H1 (cell line): Measurements from ENCODE around the gene ANKRD31. TPM values are rescaled to one million over a fixed set of nuclear protein-coding genes. Genes with fewer than 3 reads are reported as not detected.
"Not testable (repeated sequence)": the region's sequence is repeated elsewhere in the genome, so short reads cannot be mapped to it uniquely, and the experiment has no call there.

ENCODE experiments used
- CTCF ChIA-PET: fragments of 300-600 bp; sonication (Branson Sonifier 250); formaldehyde crosslinking; loops from one replicate; lab custom pipeline; 2021; ENCODE audit not compliant: partially characterized antibody; lab: Charles Lee
- POLR2A ChIA-PET: fragments of 300-600 bp; sonication (Branson Sonifier 250); formaldehyde crosslinking; loops from one replicate; lab custom pipeline; 2021; ENCODE audit warnings: inconsistent platforms; ENCODE audit not compliant: partially characterized antibody; lab: Charles Lee
- DNase-seq, 2 experiments: peaks; one replicate each; pipeline versions ENCODE4 v3.0.0 to v3.0.0-alpha.2; 2010 to 2022; ENCODE audit warnings: low spot score in 2 of 2, low read depth in 1 of 2, mixed read lengths in 1 of 2
- FAIRE-seq: peaks from 2 replicates; lab custom pipeline; 2011; peaks lifted over from hg19 to GRCh38; lab: Jason Lieb, UNC
- H2AFZ ChIP-seq: 2 replicates; pipeline ENCODE4 v1.8.1; 2012; ENCODE audit warnings: low read length, inconsistent platforms
- H2AK5ac ChIP-seq: 2 replicates; pipeline ENCODE4 v1.6.1; 2013; ENCODE audit warnings: low read depth, low read length
- H2BK120ac ChIP-seq: replicated peaks from 2 replicates; pipeline ENCODE3; 2013; ENCODE audit warnings: low read depth, low read length, inconsistent platforms
- H2BK12ac ChIP-seq: 2 replicates; pipeline ENCODE4 v1.6.1; 2013; ENCODE audit warnings: low read depth, low read length
- H2BK15ac ChIP-seq: 2 replicates; pipeline ENCODE4 v1.6.1; 2013; ENCODE audit warnings: low read length
- H2BK20ac ChIP-seq: 2 replicates; pipeline ENCODE4 v1.6.1; 2013; ENCODE audit warnings: low read length
- H2BK5ac ChIP-seq: 2 replicates; pipeline ENCODE4 v1.6.1; 2013; ENCODE audit warnings: low read depth, low read length
- H3K14ac ChIP-seq: 2 replicates; pipeline ENCODE4 v1.6.1; 2013; ENCODE audit warnings: inconsistent platforms; ENCODE audit not compliant: insufficient read length
- H3K18ac ChIP-seq: 2 replicates; pipeline ENCODE4 v1.6.1; 2013; ENCODE audit warnings: low read length; ENCODE audit errors: extremely low read depth
- H3K23ac ChIP-seq: 2 replicates; pipeline ENCODE4 v1.6.1; 2013; ENCODE audit warnings: inconsistent platforms; ENCODE audit not compliant: insufficient read length
- H3K23me2 ChIP-seq: 2 replicates; pipeline ENCODE4 v1.6.1; 2013; ENCODE audit warnings: low read depth, low read length
- H3K27ac ChIP-seq: 2 replicates; pipeline ENCODE4 v1.6.1; 2011; ENCODE audit warnings: low read depth, low read length, inconsistent platforms
- H3K27me3 ChIP-seq, 4 experiments: replicated peaks in 1 of 4; 1 replicate in 1 of 4; 2 replicates in 3 of 4; pipeline versions ENCODE4 v1.6.1 to v1.8.1; 2011 to 2013; ENCODE audit warnings: low read length in 3 of 4, mild to moderate bottlenecking in 3 of 4, inconsistent platforms in 2 of 4, mixed read lengths in 2 of 4, moderate library complexity in 1 of 4; ENCODE audit not compliant: control insufficient read depth in 3 of 4, insufficient read depth in 3 of 4; ENCODE audit errors: extremely low read depth in 1 of 4
- H3K36me3 ChIP-seq, 4 experiments: 2 replicates each; pipeline versions ENCODE4 v1.6.1 to v1.8.1; 2011 to 2013; ENCODE audit warnings: mild to moderate bottlenecking in 4 of 4, low read length in 3 of 4, moderate library complexity in 2 of 4, control low read depth in 1 of 4, inconsistent platforms in 1 of 4; ENCODE audit not compliant: insufficient read depth in 4 of 4, control insufficient read depth in 2 of 4
- H3K4ac ChIP-seq: replicated peaks from 2 replicates; pipeline ENCODE3; 2013; ENCODE audit warnings: low read length, low read depth, mixed read lengths, inconsistent platforms; ENCODE audit not compliant: insufficient read length
- H3K4me1 ChIP-seq, 4 experiments: replicated peaks in 1 of 4; 1 replicate in 1 of 4; 2 replicates in 3 of 4; pipeline versions ENCODE4 v1.6.1 to v1.8.1; 2011 to 2013; ENCODE audit warnings: low read length in 3 of 4, inconsistent platforms in 2 of 4, mixed read lengths in 1 of 4; ENCODE audit not compliant: insufficient read depth in 4 of 4, control insufficient read depth in 3 of 4
- H3K4me2 ChIP-seq, 2 experiments: 2 replicates each; pipeline versions ENCODE4 v1.6.1 to v1.8.1; 2011 to 2013; ENCODE audit warnings: low read depth in 2 of 2, low read length in 2 of 2, control low read depth in 1 of 2, inconsistent platforms in 1 of 2, mild to moderate bottlenecking in 1 of 2; ENCODE audit not compliant: insufficient read depth in 1 of 2
- H3K4me3 ChIP-seq, 4 experiments: fragments of 200-600, 300-600 bp in 1 of 4; sonication (generic), shearing (Covaris generic), sonication (Bioruptor Twin) in 1 of 4; 2 replicates each; pipeline versions ENCODE4 v1.5.1 to v1.8.1; 2011 to 2016; ENCODE audit warnings: low read length in 4 of 4, low read depth in 3 of 4, control low read depth in 2 of 4, inconsistent platforms in 2 of 4, mild to moderate bottlenecking in 2 of 4, mixed read lengths in 1 of 4, moderate library complexity in 1 of 4; ENCODE audit not compliant: insufficient read depth in 2 of 4; ENCODE audit errors: extremely low read depth in 1 of 4
- H3K56ac ChIP-seq: replicated peaks from 2 replicates; pipeline ENCODE3; 2013; ENCODE audit warnings: low read depth, mild to moderate bottlenecking, mixed read lengths, low read length, inconsistent platforms; ENCODE audit not compliant: insufficient read length
- H3K79me1 ChIP-seq: 2 replicates; pipeline ENCODE4 v1.6.1; 2013; ENCODE audit warnings: low read depth, low read length, control low read depth
- H3K79me2 ChIP-seq, 2 experiments: 2 replicates each; pipeline versions ENCODE4 v1.6.1 to v1.8.1; 2012 to 2013; ENCODE audit warnings: low read length in 2 of 2, mild to moderate bottlenecking in 2 of 2, inconsistent platforms in 1 of 2; ENCODE audit not compliant: insufficient read depth in 2 of 2, control insufficient read depth in 1 of 2
- H3K9ac ChIP-seq, 4 experiments: replicated peaks in 1 of 4; 1 replicate in 1 of 4; 2 replicates in 3 of 4; pipeline versions ENCODE4 v1.6.1 to v1.8.1; 2011 to 2013; ENCODE audit warnings: low read depth in 3 of 4, low read length in 3 of 4, control low read depth in 2 of 4, mild to moderate bottlenecking in 2 of 4, moderate library complexity in 2 of 4, inconsistent platforms in 1 of 4; ENCODE audit errors: extremely low read depth in 1 of 4
- H3K9me3 ChIP-seq, 2 experiments: 2 replicates each; pipeline versions ENCODE4 v1.6.1 to v1.8.1; 2012 to 2013; ENCODE audit warnings: mild to moderate bottlenecking in 2 of 2, moderate library complexity in 2 of 2, control low read depth in 1 of 2, inconsistent platforms in 1 of 2, low read depth in 1 of 2, low read length in 1 of 2, mixed read lengths in 1 of 2; ENCODE audit not compliant: insufficient read depth in 2 of 2
- H4K20me1 ChIP-seq, 2 experiments: replicated peaks in 1 of 2; 2 replicates each; pipeline versions ENCODE3 to v1.8.1; 2011 to 2013; ENCODE audit warnings: inconsistent platforms in 2 of 2, low read length in 2 of 2, mild to moderate bottlenecking in 1 of 2; ENCODE audit not compliant: insufficient read depth in 2 of 2, control insufficient read depth in 1 of 2
- H4K5ac ChIP-seq: 2 replicates; pipeline ENCODE4 v1.6.1; 2013; ENCODE audit warnings: low read length, low read depth, mixed read lengths, inconsistent platforms; ENCODE audit not compliant: insufficient read length
- H4K8ac ChIP-seq: 2 replicates; pipeline ENCODE4 v1.8.0; 2013; ENCODE audit warnings: mild to moderate bottlenecking, moderate library complexity, low read length, inconsistent platforms; ENCODE audit not compliant: insufficient read depth; ENCODE audit errors: extremely low read depth
- H4K91ac ChIP-seq: replicated peaks from 2 replicates; pipeline ENCODE3; 2013; ENCODE audit warnings: low read length, mixed read lengths, inconsistent platforms; ENCODE audit not compliant: insufficient read length
- GABPA ChIP-seq: IDR thresholded peaks from 2 replicates; pipeline ENCODE4 v1.6.1; 2011; ENCODE audit warnings: mild to moderate bottlenecking, low read length, moderate library complexity, borderline replicate concordance; ENCODE audit not compliant: insufficient read depth
- WGBS, 2 experiments: shearing (Covaris generic) in 1 of 2; methylation state at CpG; one replicate each; pipeline versions ENCODE4 v1.1.6 to v1.1.7; 2013 to 2015; ENCODE audit warnings: low lambda C conversion rate in 2 of 2, mixed read lengths in 2 of 2, inconsistent platforms in 1 of 2, low coverage in 1 of 2, missing lambda C conversion rate in 1 of 2; ENCODE audit not compliant: insufficient replicate concordance in 2 of 2, insufficient coverage in 1 of 2, insufficient read length in 1 of 2; ENCODE audit errors: extremely low coverage in 1 of 2, missing lambda C conversion rate in 1 of 2; 5-methylcytosine and 5-hydroxymethylcytosine counted together
- polyA plus RNA-seq, 7 experiments: library from polyadenylated mRNA; depleted of rRNA in 3 of 7; stranded (reverse) in 5 of 7; unstranded in 2 of 7; fragments of >200 nt in 5 of 7; fragments of 200-250 nt in 2 of 7; gene quantifications; 1 replicate in 5 of 7; 2 replicates in 1 of 7; 4 replicates in 1 of 7; pipeline versions ENCODE4 v1.2.1 to v1.2.3, GENCODE V29; 2011 to 2013; ENCODE audit warnings: missing spikeins in 2 of 7, mixed read lengths in 2 of 7
- total RNA-seq: library from RNA; stranded (reverse); fragmentation: NEBNext Ultra II Directional; extraction: Animal tissue kit (Norgen Biotek cat#: 25700); gene quantifications from 2 replicates; pipeline ENCODE4 v1.2.1, GENCODE V29; 2021

The ANKRD31 gene
- total and polyA plus RNA-seq, 2 of the 8 experiments (the other 6 are each of a cell fraction or from before 2014, with no cell fraction given), result 0.05 to 0.06 TPM

- TF ChIP-seq GABPA, result no peak
- TF ChIP-seq, all 59 proteins: peak for 0
- Histone ChIP-seq H3K9ac (no peak overlapping the region), H2AK5ac (no peak overlapping the region), H2BK12ac (no peak overlapping the region), H2BK5ac (no peak overlapping the region), H4K91ac (no peak overlapping the region), H3K4me3 (no peak overlapping the region), H3K56ac (no peak overlapping the region), H4K5ac (no peak overlapping the region), H2BK20ac (no peak overlapping the region), H2AFZ (no peak overlapping the region), H3K36me3 (no peaks in the 10 kb centered on the region), H3K18ac (no peak overlapping the region), H4K20me1 (no peaks in the 10 kb centered on the region), H3K23ac (no peak overlapping the region), H2BK120ac (no peak overlapping the region), H3K23me2 (no peaks in the 10 kb centered on the region), H2BK15ac (no peak overlapping the region), H3K9me3 (no peaks in the 10 kb centered on the region), H3K27ac (no peak overlapping the region), H3K27me3 (no peaks in the 10 kb centered on the region), H3K79me2 (no peaks in the 10 kb centered on the region), H4K8ac (no peak overlapping the region), H3K4me2 (no peak overlapping the region), H3K4me1 (no peaks in the 10 kb centered on the region), H3K4ac (no peak overlapping the region), H3K79me1 (no peaks in the 10 kb centered on the region), H3K14ac (no peak overlapping the region)
- ChIA-PET POLR2A (no interaction called here), CTCF (no interaction called here)
- DNase-seq (no peak), FAIRE-seq (no peak)
- WGBS, 2 experiments, result 95% methylated on average over 1 of the region's 1 CpG; no CpG with 5 or more reads in 1 of the 2 experiments
Observed at GRCh38 chr5:75185763-75186162, 50.9 kb downstream of the ANKRD31 start.

DNA sequence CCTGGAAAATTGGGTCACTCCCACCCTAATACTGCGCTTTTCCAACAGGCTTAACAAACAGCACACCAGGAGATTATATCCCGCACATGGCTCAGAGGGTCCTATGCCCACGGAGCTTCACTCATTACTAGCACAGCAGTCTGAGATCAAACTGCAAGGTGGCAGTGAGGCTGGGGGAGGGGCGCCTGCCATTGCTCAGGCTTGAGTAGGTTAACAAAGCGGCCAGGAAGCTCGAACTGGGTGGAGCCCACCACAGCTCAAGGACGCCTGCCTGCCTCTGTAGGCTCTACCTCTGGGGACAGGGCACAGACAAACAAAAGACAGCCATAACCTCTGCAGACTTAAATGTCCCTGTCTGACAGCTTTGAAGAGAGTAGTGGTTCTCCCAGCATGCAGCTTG, 60.7 kb downstream of the ANKRD31 start:
- H4K8ac ChIP-seq, H2BK15ac ChIP-seq, DNase-seq, H4K91ac ChIP-seq, H2BK20ac ChIP-seq, H3K9me3 ChIP-seq, H3K79me1 ChIP-seq, H3K4me2 ChIP-seq, H3K56ac ChIP-seq, H3K79me2 ChIP-seq, H4K5ac ChIP-seq, H2AFZ ChIP-seq, H2AK5ac ChIP-seq, H3K23ac ChIP-seq, H2BK120ac ChIP-seq, FAIRE-seq, H3K23me2 ChIP-seq, H3K4me1 ChIP-seq, H3K9ac ChIP-seq, POLR2A ChIA-PET, H2BK12ac ChIP-seq, H3K27ac ChIP-seq, H3K4ac ChIP-seq, H3K14ac ChIP-seq, H3K36me3 ChIP-seq, H2BK5ac ChIP-seq, H3K27me3 ChIP-seq, H3K4me3 ChIP-seq, H4K20me1 ChIP-seq, H3K18ac ChIP-seq: not testable (repeated sequence)
- CTCF ChIA-PET, result interaction anchor here (0.7 kb wide), 1 partner anchor 68 kb away, joined by 3 read pairs; no protein-coding TSS in a partner anchor
- 95% methylated on average over 7 of the region's 7 CpGs; no CpG with 5 or more reads in 1 of the 2 experiments for WGBS, 2 experiments
